LNCaP clone FGC (cell line): ENCODE data around the gene ABCA5.

Experiments
- DNase-seq: peaks from one replicate; pipeline ENCODE4 v3.0.0-alpha.2; 2011; ENCODE audit warnings: low read depth
- H3K4me3 ChIP-seq: 2 replicates; pipeline ENCODE4 v1.5.1; 2011; ENCODE audit warnings: mild to moderate bottlenecking, low read depth, low read length, control low read depth
- CTCF ChIP-seq: IDR thresholded peaks from 2 replicates; pipeline ENCODE4 v1.5.1; 2012; ENCODE audit warnings: mild to moderate bottlenecking; ENCODE audit not compliant: control insufficient read depth, insufficient read depth; ENCODE audit errors: extremely low read depth

ABCA5 gene

DNA sequence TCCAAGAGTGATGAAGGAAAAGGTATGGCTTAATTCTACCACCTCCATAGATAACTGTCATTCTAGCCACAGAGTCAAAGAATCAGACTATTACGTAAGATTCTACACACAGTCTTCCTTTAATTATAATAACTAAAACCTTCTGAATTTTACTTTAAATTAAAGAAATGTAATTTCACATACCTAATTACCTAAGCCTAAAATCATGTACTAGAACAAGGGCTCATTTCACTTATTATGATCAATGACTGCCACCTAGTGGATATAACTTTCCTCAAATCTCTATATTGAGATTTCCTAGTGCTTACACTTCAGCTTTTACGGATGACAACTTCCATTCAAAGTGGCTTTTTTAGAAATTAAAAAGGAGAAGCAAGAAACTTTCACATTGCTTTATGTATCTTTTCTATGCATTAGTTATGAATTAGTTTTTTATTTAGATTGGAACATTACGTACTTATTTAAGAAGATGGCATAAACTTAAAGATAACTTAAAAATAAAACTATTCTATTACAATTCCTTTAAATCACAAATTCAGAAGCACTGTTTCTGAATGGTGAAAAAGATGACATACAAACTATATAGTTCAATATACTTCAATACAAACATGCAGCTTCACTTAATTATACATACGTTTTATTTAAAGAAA, 80.1 kb downstream of the ABCA5 start:
- DNase-seq: peak; percentile 35
- no peak overlapping the region for H3K4me3 ChIP-seq
- peak; percentile 65 for TF ChIP-seq CTCF

GRCh38 chr17:69246202-69246601, 80.7 kb downstream of the ABCA5 start:
- no peak overlapping the region for H3K4me3 ChIP-seq
- DNase-seq: no peak
- no peak for TF ChIP-seq CTCF

GRCh38 chr17:69245617-69246016, 81.3 kb downstream of the ABCA5 start:
- no peak for DNase-seq
- TF ChIP-seq CTCF: no peak
- H3K4me3 ChIP-seq: no peak overlapping the region

DNA sequence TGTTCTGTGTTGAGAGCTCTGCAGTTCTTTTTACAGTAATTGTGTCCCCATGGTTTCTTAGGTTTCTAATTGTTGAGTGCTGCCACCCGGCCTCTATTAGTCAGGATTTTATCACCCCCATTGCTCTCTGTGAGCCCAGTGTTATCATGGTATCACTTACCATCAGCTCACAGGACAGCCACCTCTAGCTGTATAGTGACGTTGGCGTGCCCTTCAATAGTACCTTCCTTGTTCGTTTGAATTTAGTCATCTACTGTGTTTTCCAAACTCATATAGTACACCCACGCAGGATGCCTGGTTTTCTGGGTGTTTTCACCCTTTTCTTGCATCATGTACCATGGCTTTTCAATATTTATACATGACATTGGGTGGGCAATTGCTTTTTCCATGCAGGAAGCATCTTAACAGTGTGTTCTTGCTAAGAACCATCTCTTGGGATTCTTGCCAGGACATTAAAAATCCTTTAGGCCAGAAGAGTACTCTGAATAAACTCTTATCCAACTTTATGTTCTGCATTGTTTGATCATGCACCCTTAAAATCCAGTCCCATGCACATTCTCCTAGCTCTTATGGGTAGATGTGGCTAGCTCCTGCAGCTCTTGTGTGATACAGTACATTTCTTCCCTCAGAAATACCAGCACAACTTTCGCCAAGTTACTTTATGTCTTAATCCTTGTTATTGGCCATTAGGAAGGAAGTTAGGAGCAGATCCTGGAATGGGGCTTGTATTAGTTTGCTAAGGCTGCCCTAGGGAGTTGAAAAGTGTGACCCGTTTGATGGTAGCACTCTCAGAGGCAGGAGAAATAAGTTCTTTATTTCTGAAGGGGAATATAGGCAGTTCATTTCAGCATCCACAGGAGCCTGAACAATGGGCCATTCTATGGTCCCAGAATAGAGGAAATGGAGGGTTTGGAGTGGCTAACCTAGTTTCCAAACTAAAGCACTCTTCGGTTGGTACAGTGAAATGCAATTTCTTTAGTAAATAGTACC, 87.0 kb downstream of the ABCA5 start:
- no peak for TF ChIP-seq CTCF
- H3K4me3 ChIP-seq: no peak overlapping the region
- DNase-seq: peak; percentile 86

DNA sequence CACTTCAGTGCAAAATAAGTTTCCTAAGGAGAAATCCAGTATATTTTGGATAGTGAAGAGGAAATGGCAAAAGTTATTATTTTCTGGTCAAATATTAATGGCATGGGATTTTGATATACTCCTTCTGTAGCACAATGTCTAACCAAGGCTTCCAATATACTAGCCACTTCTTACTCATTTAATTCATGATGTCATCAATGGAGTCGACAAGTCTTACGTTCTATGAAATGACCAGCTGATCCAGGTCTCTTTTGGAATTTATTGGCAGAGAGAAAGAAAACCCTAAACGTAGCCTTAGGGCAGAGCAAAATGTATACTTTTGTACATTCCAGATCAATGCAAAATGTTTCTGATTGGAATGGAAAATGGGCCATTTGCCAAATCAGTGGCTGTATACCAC, 90.0 kb downstream of the ABCA5 start:
- no peak for DNase-seq
- no peak for TF ChIP-seq CTCF
- H3K4me3 ChIP-seq: no peak overlapping the region

GRCh38 chr17:69236464-69236863, 90.5 kb downstream of the ABCA5 start:
- no peak for TF ChIP-seq CTCF
- DNase-seq: no peak
- no peak overlapping the region for H3K4me3 ChIP-seq
